Glomerular visceral epithelial cell (primary cell): ENCODE results near the gene ANO3.
A peak's percentile ranks its signal among the peaks of the same experiment; 100 is the strongest.

ENCODE experiments used
- DNase-seq: peaks from one replicate; pipeline ENCODE4 v3.0.0-alpha.2; 2016; ENCODE audit errors: extremely low spot score

ANO3 gene

DNA sequence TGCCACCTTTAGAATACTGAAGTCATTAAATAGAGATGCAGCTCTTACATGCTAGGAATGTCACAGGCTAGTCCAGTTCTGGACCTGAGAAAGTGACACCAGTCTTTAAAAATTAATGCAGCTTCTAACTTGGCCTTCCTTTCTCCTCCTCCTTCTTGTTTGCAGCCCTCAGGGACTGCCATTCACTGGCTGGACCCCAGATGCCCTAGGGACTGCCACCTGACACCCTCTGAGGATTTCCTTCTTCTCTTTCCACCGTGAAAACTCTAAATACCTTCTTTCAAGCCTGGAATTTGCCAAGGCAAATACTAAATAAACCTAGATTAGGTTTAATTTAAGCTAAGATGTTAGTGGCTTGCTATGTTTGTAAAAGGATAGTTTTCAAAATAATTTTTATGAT, 161.7 kb downstream of the ANO3 start:
- DNase-seq, result no peak

DNA sequence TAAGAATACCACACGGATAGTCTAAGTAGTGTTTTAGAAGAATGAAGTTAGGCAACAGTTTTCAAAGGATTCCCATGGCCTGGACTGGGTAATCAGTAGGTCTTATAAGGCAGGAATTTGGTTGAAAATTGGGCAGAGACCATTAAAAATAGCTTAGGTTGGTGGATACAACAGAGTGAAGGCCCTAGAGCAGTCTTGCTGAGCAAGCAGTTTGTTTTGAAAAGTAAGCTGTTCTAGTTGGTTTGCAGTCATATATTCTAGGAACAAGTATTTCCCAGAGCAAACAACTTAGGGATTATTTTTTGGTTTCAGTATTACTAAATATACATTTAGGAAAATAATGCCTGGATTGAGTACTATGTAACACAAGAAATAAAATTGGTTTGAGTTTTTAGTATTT, 175.3 kb downstream of the ANO3 start:
- DNase-seq, result no peak

DNA sequence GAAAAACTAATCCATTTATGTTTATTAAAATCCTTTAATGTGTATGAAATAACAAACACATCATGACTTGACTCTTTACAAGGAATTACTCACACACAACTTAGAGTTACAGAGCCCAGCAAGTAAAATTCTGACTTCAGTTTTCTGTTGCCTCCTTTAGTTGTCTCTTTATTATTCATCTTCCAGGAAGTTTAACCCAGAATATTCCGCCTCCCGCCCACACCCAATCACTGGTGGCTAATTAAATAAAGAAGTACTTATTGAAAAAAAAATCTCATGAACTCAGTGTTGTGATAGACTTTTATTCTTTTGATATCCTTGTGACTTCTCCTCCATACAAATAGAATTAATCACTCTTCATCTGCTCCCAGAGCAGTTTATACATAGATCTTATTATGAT, 178.2 kb downstream of the ANO3 start:
- no peak for DNase-seq

DNA sequence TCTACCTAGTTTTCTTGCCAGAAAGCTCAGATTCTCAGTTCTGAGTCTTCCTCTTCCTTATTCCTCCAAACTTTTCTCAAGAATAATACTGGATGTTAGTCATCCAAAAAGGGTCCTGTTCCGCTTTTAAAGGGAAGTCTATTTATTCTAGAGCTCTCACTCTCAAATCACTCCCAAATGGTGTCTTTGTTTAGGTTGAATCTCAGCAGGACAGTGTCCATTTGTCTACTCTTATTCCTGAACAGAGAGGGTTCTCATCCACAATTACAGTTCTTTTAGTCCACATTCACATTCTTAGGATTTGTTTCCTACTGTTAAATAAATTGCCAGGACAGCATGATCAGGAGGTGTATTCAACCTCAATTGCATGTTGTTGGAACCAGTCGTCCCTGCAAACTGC, 178.8 kb downstream of the ANO3 start:
- no peak for DNase-seq

DNA sequence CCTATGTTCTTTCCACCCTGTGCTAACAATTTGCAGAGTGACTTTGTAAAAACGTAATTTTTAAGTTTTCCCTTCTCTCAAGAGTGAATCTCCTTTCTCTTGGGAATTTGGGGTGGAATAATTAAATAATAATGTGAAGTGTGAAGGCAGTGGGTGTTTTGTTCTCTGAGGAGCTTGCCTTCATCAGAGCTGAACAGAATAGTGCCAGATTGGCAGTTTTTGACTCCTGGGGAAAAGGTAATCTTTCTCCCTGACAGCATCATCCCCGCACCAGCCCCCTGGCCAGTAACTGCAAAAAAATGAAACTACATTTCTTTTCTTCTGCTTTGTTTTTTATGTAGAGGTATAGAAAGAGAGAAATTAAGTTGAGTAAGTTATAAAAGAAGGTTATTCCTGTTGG, 180.3 kb downstream of the ANO3 start:
- DNase-seq, result no peak

DNA sequence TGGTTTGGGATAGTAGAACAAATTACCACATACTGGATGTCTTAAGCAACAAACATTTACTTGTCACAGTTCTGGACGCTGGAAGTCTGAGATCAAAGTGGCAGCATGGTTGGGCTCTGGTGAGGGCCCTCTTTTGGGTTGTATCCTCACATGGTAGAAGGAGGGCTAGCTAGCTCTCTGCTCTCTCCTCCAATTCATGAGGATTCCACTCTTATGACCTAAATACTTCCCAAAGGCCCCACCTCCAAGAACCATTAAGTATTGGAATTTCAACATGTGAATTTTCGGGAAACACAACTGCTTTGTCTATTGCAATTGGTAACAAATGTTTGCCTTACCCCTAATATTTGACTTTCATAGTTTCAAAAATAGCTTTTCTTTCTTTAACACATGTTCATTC, 187.5 kb downstream of the ANO3 start:
- DNase-seq, result no peak

DNA sequence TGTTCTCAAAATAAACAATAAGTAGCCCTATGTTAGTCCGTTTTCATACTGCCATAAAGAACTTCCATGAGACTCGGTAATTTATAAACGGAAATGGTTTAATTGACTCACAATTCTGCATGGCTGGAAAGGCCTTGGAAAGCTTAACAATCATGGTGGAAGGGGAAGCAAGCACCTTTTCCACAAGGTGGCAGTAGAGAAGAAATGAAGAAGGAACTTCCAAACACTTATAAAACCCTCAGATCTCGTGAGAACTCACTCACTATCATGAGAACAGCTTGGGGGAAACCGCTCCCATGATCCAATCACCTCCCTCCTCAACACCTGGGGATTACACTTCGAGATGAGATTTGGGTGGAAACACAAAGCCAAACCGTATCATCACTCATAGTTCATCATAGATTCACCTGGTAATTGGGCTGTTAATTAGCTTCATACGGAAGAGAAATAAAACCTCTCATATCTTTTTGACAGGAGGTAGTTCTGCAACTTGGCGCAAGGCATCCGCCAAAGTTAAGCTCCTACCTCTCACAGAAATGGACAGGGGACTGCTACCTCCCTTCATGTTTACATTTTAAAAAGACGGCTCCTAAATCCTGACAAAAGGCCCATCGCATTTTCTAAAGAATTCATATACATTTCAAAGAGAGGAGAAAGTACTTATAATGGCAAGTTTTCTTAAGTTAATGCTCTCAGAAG, 191.1 kb downstream of the ANO3 start:
- DNase-seq, result peak; percentile 0

DNA sequence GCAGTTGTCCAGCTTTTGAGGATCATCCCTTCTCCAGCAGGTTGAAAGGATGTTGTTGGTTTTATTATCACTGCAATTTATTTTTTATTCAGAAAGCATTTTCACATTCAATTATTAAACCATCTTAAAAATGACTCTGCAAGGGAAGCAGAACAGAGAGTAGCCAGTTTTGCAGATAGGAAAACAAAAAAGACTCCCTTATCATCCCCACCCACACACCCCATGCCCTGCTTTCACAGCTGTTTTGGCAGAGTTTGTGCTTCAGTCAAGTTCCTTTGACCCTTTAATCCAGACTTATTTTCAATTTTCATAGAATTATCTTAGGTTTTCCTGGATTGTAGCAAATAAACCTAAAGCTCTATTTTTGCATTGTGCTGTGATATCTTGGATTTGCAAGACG, 195.8 kb downstream of the ANO3 start:
- no peak for DNase-seq

DNA sequence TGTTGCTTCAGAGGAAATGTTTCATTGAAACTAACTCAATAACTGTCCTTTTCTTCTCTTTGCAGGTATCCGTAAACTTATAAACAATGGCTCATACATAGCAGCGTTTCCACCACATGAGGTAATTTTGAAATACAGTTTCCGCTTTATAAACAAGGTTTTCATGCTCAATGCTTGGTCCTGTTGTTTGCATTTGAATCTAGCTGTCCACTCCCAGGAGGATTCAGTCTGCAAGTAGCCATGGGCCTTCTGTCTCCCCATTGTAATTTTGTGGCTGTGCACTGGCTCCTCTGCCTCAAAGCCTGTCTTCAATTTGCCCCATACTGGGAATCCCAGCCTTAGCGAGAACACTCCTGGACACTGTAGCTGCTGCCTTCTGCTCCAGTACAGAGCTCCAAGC, 205.4 kb downstream of the ANO3 start:
- no peak for DNase-seq

DNA sequence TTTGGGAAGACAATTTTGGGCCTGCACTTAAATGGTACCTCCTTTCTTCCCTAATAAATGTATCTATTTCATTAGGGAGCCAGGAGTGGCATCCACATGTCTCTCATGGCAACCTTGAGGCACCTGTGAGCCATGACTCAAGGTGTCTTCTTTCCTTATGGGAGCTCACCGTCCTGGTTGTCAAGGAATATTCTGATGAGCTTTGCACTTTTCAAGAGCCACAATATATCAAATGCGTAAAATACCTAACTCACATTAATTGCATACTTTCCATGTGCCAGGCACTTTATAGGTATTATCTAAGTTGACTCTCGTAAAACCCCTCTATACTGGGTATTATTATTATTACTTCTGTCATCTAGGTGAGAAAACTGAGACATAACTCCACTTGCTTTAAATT, 207.6 kb downstream of the ANO3 start:
- DNase-seq, result no peak

DNA sequence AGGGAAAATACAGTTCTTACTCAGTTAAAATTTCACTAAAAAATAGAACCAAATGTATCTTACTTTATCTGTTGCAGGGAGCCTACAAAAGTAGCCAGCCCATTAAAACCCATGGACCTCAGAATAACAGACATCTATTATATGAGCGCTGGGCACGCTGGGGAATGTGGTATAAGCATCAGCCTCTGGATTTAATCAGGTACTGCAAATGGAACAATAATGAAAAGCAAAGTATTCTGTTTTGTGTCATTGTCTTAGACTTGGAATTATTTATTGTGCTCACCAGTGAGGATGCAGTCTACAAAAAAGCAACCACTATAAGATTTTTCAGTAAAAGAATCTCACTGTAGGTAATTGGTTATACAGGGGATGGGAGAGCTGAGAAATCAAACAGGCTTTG, 209.9 kb downstream of the ANO3 start:
- DNase-seq, result no peak

DNA sequence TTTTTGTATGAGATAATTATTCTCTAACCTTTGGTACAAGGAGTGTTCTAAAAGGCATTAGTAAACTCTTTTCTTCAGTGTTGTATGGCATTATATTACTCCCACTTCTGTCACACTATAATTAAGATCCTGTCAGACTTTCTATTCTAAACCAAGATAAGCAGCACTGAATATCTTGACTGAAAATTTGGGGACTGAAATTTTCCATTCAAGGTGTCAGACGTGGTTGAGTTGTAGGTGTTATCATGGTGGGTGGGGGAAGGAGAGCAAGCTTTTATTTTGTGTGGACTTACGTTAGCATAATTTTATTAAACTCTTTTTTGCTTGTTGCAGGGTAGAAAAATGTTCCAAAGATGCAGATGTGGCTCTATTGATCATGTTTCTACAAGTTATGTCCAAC, 217.2 kb downstream of the ANO3 start:
- no peak for DNase-seq

DNA sequence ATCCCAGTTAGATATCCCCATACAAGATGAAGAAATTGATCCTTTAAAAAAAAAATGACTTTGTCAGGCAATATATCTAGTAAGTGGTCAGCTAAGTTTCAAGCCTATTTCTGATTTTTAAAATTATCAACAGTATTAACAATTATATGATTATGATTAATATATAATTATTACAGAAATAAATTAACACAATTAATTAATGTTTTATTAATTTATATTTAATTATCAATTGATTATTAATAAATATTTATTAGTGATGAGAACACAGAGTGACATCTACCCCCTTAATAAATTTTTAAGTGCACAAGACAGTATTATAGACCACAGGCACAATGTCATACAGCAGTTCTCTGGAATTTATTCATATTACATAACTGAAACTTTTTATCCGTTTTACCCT, 218.1 kb downstream of the ANO3 start:
- DNase-seq, result no peak

DNA sequence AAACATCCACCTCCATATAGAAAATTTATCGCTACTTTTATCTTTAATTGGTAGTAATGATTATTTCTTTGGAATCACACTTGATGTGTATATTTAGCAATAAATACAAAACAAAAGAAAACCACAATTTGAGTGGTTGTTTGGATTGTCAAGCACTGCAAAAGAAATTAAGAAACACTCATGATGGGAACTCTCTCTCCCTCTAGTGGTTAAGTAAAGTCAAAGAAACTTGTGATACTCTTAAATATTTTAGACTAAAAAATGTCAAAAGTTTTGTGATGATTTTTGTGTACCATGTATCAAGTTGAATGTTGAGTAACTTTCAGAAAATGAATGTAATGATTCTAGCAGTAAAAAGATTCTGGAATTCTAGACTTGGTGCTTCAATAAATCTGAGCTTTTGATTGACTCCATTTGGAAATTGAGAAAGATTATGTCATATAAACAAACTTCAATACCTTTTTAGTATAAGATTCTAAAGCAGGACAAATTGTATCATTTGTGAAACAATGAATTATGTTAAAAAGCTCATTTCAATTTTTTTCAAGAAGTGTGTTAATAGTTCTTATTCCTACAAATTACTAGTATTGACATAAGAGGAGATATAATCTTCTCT, 219.4 kb downstream of the ANO3 start:
- DNase-seq, result no peak

DNA sequence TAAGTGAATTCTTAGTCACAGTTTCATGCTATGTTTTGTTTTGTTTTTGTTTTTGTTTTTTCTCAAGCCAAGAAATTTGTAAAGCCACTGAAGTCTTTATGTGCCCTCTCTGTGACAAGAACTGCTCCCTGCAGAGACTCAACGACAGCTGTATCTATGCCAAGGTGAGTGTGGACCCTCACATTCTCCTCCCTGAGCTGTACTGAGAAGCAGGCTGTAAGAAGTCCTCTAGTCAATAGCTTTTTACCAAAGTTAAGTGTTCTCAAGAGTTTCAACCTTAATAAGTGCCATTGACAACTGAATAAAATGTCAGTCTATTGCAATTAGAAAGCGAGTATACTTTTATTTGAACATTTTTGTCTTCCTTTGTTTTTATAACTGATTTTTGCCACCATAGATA, 221.3 kb downstream of the ANO3 start:
- DNase-seq, result no peak

DNA sequence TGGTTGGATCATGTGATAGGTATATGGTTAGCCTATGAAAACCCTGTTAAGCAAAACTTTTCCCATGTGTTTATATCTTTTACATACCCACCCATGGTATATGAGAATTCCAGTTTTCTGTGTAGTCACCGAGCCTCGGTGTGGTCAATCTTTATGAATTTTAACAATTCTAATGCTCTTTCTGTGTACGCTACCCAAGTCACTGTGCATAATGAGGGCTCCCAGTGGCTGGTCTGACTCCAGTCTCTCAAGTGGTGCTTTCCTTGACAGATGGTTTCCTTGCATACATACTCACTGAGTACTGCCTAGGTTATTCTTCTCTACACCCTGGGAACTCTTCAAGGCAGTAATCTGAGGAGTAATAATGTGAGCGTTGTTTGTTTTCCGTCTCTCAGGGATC, 222.5 kb downstream of the ANO3 start:
- DNase-seq, result no peak

DNA sequence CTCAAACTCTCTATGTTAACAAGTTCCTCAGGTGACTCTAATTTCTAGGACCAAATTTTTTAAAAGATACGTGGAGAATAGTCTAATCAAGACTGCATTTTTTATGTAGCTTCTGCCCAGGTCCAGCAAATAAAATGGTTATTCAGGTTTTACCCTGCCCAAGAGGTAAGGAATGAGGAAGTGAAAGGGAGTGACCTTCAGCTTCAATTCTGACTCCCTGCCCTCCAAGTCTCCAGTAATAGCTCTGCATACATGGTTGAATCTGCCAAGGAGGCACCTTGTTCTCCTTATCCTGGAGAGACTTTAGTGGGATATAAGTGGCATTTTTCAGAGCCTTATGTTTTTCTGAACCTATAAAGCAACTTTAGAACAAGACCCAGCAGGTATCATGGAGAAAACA, 224.7 kb downstream of the ANO3 start:
- no peak for DNase-seq

DNA sequence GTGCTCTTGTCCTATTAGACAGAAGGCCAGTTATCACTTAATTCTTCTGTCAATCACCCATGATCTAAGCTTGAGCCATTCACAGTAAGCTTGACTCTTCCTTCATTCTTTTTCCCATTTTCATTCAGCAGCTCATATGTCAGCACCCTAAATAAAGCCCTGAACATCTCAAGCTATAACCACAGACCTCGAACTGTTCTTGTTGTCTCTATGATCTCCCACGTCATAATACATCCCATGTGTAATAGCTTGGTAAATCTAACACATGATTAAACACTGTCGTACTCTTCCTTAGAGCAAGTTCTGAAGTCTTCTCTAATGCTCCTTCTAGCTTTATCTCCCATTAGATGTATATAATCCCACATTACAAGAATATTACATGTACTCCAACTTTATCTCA, 225.7 kb downstream of the ANO3 start:
- DNase-seq, result no peak

DNA sequence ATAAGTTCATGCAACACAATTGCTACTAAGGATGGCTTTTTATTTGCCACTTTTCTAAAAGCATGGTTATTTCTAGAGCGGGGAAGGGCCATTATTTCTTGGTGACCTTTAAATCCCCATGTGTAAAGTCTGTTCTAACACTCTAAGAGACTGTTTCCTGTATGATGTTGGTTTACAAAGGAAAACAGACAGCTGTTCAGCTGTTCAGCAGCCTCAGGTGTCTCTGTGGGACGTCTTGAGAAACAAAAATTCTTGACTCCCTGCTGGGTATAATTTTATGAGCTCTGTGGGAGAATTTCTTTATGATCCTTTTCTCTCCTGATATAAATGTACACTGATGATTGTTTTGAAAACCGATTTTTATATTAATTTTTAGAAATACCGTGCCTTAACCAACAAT, 226.3 kb downstream of the ANO3 start:
- DNase-seq, result no peak

DNA sequence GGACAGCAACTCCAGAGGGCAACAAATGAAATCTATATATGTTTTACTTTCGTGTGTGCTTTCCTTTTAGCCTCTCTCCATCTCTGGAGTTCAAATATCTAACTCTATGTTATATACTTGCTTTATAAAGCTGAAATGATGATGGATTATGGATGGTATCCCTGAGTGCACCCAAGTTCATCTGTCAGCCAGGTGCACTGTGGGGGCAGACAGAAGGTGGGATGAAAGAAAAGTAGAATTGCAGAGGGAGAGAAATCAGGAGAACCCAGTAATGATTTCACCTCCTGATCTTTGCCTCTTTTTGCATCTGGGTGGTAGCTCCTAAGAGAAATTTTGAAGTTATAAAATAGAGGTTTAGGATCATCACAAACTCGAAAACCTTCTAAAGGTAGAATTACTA, 237.7 kb downstream of the ANO3 start:
- DNase-seq, result no peak

DNA sequence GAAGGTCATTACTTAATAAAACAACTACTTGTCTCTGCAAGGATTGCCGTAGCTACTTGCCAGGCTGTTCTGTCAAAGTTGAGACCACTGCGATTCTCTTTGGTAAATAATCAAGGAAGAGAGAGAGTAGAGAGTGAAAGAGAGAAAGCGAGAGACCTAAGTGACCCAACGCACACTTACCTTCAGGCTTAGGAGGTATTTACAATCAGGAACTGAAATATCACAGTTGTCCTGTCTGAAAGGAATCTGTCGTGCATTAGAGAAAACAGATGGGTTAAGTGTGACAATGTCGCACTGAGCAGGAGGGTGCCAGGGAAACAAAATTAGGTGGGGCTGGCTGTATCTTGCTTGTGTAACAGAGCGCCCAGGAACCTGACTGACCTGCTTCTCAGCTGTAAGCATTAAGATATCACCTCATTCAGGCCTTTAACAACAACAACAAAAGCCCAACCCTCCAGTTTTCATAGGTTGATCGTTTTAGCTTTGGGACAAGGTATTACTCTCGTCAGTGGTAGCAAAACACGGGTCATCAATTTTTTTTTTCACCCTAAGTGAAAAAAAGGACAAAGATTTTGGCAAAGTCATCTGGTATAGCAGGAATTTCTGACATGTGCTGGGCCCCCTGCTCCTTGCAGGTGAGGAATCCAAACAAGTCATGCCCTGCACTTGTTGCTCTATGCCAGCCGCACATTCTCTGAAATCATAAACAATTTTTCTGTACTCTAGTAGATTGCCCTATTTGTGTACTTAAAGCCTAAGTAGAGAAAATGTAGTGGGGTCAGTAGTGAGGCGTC, 240.1 kb downstream of the ANO3 start, which contains the start of gene MUC15:
Gene MUC15, minus strand, starts transcription at position 403 of the 794 bp plus-strand sequence. CDS start 5,169 bp downstream, outside the sequence.
- DNase-seq, result no peak

DNA sequence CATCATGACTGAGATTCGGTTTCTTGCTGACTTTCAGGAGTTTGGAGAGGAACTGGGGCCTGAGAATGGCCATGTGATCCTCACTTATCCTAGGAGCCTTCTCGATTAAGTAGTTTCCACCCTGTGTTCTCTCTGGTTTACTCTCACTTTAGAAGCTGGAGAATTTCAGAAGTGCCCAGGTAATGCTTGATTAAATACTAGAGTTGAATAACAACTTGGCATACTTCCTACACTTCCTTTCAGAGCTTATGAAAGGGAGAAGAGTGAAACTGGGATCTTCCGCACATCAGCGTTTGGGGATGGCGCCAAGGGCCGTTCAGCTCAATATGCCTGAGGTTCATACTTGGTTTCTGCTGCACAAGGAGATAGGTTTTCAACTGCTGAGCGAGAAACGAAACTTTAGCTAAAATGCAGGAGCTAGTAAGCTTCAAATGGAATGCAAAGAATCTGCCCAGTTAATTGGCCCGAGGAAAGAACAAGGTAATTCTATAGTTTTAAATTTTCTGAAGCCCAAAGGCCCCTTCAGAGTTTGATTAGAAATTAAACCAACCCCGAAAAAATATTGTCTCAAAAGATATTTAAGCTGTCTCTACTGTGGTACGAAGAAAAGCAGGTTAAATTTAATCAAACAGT, 241.0 kb downstream of the ANO3 start:
- DNase-seq, result no peak

DNA sequence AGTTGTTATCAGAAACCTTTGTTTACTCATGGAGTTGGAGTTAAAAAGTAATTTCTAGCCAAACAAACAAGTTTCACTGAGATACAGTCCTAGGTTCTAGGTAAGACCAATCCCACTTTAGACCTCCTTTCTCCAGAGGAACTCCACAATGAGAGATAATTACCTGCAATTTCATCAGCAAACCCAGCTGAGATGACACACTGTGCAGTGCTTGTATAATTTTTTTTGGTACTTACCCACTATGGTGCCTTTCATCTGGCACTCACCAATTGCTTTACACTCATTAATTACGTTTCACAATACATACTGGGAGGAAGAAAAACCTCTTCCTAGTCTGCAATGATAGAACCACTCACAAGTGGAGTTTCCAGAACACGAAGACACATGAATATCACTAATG, 242.0 kb downstream of the ANO3 start:
- no peak for DNase-seq
